Measurements from ENCODE around the gene RNF13.

GRCh38 chr3:149867563-149867962, 54.5 kb downstream of the RNF13 start:
- TF ChIP-seq, protein P1, sequence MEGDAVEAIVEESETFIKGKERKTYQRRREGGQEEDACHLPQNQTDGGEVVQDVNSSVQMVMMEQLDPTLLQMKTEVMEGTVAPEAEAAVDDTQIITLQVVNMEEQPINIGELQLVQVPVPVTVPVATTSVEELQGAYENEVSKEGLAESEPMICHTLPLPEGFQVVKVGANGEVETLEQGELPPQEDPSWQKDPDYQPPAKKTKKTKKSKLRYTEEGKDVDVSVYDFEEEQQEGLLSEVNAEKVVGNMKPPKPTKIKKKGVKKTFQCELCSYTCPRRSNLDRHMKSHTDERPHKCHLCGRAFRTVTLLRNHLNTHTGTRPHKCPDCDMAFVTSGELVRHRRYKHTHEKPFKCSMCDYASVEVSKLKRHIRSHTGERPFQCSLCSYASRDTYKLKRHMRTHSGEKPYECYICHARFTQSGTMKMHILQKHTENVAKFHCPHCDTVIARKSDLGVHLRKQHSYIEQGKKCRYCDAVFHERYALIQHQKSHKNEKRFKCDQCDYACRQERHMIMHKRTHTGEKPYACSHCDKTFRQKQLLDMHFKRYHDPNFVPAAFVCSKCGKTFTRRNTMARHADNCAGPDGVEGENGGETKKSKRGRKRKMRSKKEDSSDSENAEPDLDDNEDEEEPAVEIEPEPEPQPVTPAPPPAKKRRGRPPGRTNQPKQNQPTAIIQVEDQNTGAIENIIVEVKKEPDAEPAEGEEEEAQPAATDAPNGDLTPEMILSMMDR (IDR thresholded peaks at IDR 0.05; ENCODE audit: low read length) = no peak
- TF ChIP-seq EZH2phosphoT487 (IDR thresholded peaks at IDR 0.05; ENCODE audit: low read length) = no peak

Data from MM.1S (cell line).